Measurements from ENCODE around the gene BRME1.

DNA sequence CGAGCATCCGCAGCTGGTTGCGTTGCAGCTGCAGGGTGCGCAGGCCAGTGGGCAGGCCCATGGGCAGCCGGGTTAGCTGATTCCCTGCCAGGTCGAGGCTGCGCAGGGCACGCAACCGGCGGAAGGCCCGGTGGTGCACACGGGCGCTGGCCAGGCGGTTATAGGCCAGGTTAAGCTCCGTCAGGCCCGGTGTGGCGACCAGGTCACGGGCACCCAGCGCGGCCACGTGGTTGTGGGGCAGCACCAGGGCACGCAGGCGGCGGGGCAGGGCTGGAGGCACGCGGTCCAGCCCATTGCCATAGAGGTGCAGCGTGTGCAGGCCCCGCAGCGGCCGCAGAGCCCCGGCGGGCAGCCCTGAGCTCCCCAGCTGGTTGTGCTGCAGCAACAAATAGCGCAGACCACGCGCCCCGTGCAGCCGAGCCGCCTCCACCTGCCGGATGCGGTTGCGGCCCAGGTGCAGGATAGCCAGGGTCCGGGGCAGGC, 27.0 kb upstream of the BRME1 start:
- TF ChIP-seq, protein P1, sequence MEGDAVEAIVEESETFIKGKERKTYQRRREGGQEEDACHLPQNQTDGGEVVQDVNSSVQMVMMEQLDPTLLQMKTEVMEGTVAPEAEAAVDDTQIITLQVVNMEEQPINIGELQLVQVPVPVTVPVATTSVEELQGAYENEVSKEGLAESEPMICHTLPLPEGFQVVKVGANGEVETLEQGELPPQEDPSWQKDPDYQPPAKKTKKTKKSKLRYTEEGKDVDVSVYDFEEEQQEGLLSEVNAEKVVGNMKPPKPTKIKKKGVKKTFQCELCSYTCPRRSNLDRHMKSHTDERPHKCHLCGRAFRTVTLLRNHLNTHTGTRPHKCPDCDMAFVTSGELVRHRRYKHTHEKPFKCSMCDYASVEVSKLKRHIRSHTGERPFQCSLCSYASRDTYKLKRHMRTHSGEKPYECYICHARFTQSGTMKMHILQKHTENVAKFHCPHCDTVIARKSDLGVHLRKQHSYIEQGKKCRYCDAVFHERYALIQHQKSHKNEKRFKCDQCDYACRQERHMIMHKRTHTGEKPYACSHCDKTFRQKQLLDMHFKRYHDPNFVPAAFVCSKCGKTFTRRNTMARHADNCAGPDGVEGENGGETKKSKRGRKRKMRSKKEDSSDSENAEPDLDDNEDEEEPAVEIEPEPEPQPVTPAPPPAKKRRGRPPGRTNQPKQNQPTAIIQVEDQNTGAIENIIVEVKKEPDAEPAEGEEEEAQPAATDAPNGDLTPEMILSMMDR (IDR thresholded peaks at IDR 0.05), result no peak
- no peak for TF ChIP-seq POLR2A (IDR thresholded peaks at IDR 0.05)

Data from lower leg skin (tissue), 3 donors.